CD4-positive, alpha-beta memory T cell (primary cell): ENCODE data around the gene EIF4ENIF1. TPM values are rescaled to one million over a fixed set of nuclear protein-coding genes. Genes with fewer than 3 reads are reported as not detected.
A peak's percentile ranks its signal among the peaks of the same experiment; 100 is the strongest.

Source experiments
- CTCF ChIA-PET: fragments of 350-600 bp; sonication (Branson Sonifier 250); formaldehyde crosslinking; loops from one replicate; lab custom pipeline; 2021; ENCODE audit warnings: inconsistent platforms; ENCODE audit not compliant: partially characterized antibody; lab: Charles Lee
- POLR2A ChIA-PET: fragments of 350-600 bp; sonication (Branson Sonifier 250); formaldehyde crosslinking; loops from one replicate; lab custom pipeline; 2021; ENCODE audit not compliant: partially characterized antibody; lab: Charles Lee
- DNase-seq, 5 donors: peaks; one replicate each; pipeline versions ENCODE4 v3.0.0 to v3.0.0-alpha.2; 2020 to 2022; ENCODE audit warnings: mixed read lengths in 1 of 5
- H3K27ac ChIP-seq: one replicate; pipeline ENCODE4 v1.7.0; 2013; ENCODE audit warnings: low read depth, low read length
- H3K27me3 ChIP-seq: 2 replicates; pipeline ENCODE4 v1.7.0; 2013; ENCODE audit warnings: mild to moderate bottlenecking, low read length, moderate library complexity; ENCODE audit not compliant: insufficient read depth
- H3K36me3 ChIP-seq: 2 replicates; pipeline ENCODE4 v1.7.0; 2013; ENCODE audit warnings: mild to moderate bottlenecking, low read length, moderate library complexity; ENCODE audit not compliant: insufficient read depth
- H3K4me1 ChIP-seq: 2 replicates; pipeline ENCODE4 v1.7.0; 2013; ENCODE audit warnings: mild to moderate bottlenecking, low read length, moderate library complexity; ENCODE audit not compliant: insufficient read depth
- H3K4me3 ChIP-seq, 2 donors: one replicate each; pipeline ENCODE4 v1.7.0; 2013; ENCODE audit warnings: low read length in 2 of 2, mild to moderate bottlenecking in 1 of 2
- H3K9me3 ChIP-seq, 2 donors: one replicate each; pipeline ENCODE4 v1.7.0; 2013; ENCODE audit warnings: low read length in 2 of 2, control low read depth in 1 of 2; ENCODE audit not compliant: control insufficient read depth in 1 of 2
- H3K27ac Mint-ChIP-seq, 7 donors: one replicate each; pipeline ENCODE4 v1.8.0; 2020 to 2021; ENCODE audit warnings: mixed read lengths in 7 of 7, mild to moderate bottlenecking in 6 of 7, inconsistent platforms in 3 of 7, moderate library complexity in 3 of 7
- H3K27me3 Mint-ChIP-seq, 2 donors: one replicate each; pipeline ENCODE4 v1.8.0; 2020 to 2021; ENCODE audit warnings: mixed read lengths in 2 of 2
- H3K36me3 Mint-ChIP-seq, 2 donors: one replicate each; pipeline ENCODE4 v1.8.0; 2020 to 2021; ENCODE audit warnings: mixed read lengths in 2 of 2, inconsistent platforms in 1 of 2, mild to moderate bottlenecking in 1 of 2
- H3K4me1 Mint-ChIP-seq, 4 donors: one replicate each; pipeline ENCODE4 v1.8.0; 2020 to 2021; ENCODE audit warnings: mixed read lengths in 4 of 4, mild to moderate bottlenecking in 1 of 4
- H3K4me3 Mint-ChIP-seq, 8 donors: one replicate each; pipeline ENCODE4 v1.8.0; 2020 to 2021; ENCODE audit warnings: mixed read lengths in 8 of 8, mild to moderate bottlenecking in 7 of 8, moderate library complexity in 6 of 8, inconsistent platforms in 3 of 8
- H3K9me3 Mint-ChIP-seq, 8 donors: one replicate each; pipeline ENCODE4 v1.8.0; 2020 to 2021; ENCODE audit warnings: mixed read lengths in 8 of 8, mild to moderate bottlenecking in 5 of 8, inconsistent platforms in 3 of 8, moderate library complexity in 1 of 8
- intact Hi-C: fragments of 100-400 bp; cut with micrococcal nuclease; formaldehyde crosslinking; loops from one replicate; pipeline ENCODE4 v1.15.1; 2023
- polyA plus RNA-seq, 2 donors: library from polyadenylated mRNA; unstranded; fragments of 300-500 nt; fragmentation: Illumina TruSeq; gene quantifications; one replicate each; pipeline ENCODE4 v1.2.3, GENCODE V29; 2021
- total RNA-seq, 2 experiments: library from RNA; stranded (reverse); gene quantifications; one replicate each; pipeline ENCODE4 v1.2.3, GENCODE V29; 2021

Gene EIF4ENIF1
- total and polyA plus RNA-seq, 4 experiments from 2014 or later, result 6.6 to 50.7 (median 29.6) TPM

GRCh38 chr22:31474743-31475142, 14.9 kb downstream of the EIF4ENIF1 start:
- no peaks in the 10 kb centered on the region for H3K9me3 Mint-ChIP-seq
- Histone ChIP-seq H3K9me3 (no peaks in the 10 kb centered on the region), H3K27me3 (no peaks in the 10 kb centered on the region), H3K36me3 (no peaks in the 10 kb centered on the region), H3K27ac (no peak overlapping the region), H3K4me3 (no peak overlapping the region), H3K4me1 (no peaks in the 10 kb centered on the region)
- intact Hi-C loops, result no loop called here
- POLR2A ChIA-PET, result no interaction called here
- peaks cover 9 to 21% (median 13%) of the 10 kb centered on the region in 4 donors for H3K4me1 Mint-ChIP-seq
- no peaks in the 10 kb centered on the region for H3K27me3 Mint-ChIP-seq
- peaks cover 20 to 29% of the 10 kb centered on the region in 2 donors for H3K36me3 Mint-ChIP-seq
- DNase-seq, result no peak
- H3K4me3 Mint-ChIP-seq, result no peak overlapping the region
- no peak overlapping the region for H3K27ac Mint-ChIP-seq
- CTCF ChIA-PET, result no interaction called here

DNA sequence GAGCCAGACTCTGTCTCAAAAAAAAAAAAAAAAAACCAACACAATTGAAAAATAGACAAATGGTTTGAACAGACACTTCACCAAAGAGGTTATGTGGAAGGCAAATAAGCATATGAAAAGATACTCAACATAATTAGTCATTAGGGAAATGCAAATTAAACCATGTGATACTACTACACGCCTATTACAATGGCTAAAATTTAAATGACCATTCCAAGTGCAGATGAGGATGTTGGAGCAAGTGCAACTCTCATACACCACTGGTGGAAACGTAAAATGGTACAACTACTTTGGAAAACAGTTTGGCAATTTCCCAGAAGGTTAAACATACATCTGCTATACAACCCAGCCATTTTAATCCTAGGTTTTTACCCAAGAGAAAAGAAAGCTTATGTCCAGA, 24.3 kb downstream of the EIF4ENIF1 start:
- Mint-ChIP-seq H3K27ac (no peak overlapping the region), H3K4me3 (no peak overlapping the region), H3K9me3 (no peaks in the 10 kb centered on the region), H3K27me3 (no peaks in the 10 kb centered on the region), H3K4me1 (peaks cover 0 to 9% (median 0%) of the 10 kb centered on the region in 4 donors), H3K36me3 (peaks cover 39 to 69% of the 10 kb centered on the region in 2 donors)
- Histone ChIP-seq H3K27me3 (no peaks in the 10 kb centered on the region), H3K9me3 (no peaks in the 10 kb centered on the region), H3K4me1 (no peaks in the 10 kb centered on the region), H3K36me3 (peaks cover 35% of the 10 kb centered on the region), H3K4me3 (no peak overlapping the region), H3K27ac (no peak overlapping the region)
- POLR2A ChIA-PET, result no interaction called here
- intact Hi-C loops, result no loop called here
- DNase-seq, result no peak
- CTCF ChIA-PET, result no interaction called here

DNA sequence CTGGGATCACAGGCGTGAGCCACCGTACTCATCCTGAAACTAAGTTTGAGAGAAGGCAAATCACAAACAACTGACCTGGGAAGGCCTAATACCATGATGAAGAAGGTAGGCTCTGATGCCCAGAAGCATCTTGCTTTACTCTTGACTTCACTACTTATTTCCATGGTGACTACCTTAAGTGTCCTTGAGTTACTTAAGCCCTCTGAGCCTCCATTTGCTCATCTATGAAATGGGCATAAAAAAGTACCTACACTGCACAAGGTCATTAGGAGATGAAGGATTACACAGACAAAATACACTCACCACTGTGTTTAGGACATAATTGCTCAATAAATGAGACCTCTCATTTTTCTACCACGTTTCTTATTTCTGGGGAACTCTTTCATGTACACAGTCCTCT, 27.9 kb downstream of the EIF4ENIF1 start:
- CTCF ChIA-PET, result no interaction called here
- Mint-ChIP-seq H3K4me3 (no peak overlapping the region), H3K27me3 (no peaks in the 10 kb centered on the region), H3K9me3 (no peaks in the 10 kb centered on the region), H3K36me3 (peaks cover 33 to 64% of the 10 kb centered on the region in 2 donors), H3K4me1 (peaks cover 0 to 7% (median 0%) of the 10 kb centered on the region in 4 donors), H3K27ac (peak overlapping the region in 1 of 7 donors; percentile 8)
- no peaks in the 10 kb centered on the region for H3K4me1 ChIP-seq
- intact Hi-C loops, result no loop called here
- no peak overlapping the region for H3K4me3 ChIP-seq
- POLR2A ChIA-PET, result no interaction called here
- H3K9me3 ChIP-seq, result no peaks in the 10 kb centered on the region
- peaks cover 51% of the 10 kb centered on the region for H3K36me3 ChIP-seq
- no peaks in the 10 kb centered on the region for H3K27me3 ChIP-seq
- H3K27ac ChIP-seq, result no peak overlapping the region
- no peak for DNase-seq

DNA sequence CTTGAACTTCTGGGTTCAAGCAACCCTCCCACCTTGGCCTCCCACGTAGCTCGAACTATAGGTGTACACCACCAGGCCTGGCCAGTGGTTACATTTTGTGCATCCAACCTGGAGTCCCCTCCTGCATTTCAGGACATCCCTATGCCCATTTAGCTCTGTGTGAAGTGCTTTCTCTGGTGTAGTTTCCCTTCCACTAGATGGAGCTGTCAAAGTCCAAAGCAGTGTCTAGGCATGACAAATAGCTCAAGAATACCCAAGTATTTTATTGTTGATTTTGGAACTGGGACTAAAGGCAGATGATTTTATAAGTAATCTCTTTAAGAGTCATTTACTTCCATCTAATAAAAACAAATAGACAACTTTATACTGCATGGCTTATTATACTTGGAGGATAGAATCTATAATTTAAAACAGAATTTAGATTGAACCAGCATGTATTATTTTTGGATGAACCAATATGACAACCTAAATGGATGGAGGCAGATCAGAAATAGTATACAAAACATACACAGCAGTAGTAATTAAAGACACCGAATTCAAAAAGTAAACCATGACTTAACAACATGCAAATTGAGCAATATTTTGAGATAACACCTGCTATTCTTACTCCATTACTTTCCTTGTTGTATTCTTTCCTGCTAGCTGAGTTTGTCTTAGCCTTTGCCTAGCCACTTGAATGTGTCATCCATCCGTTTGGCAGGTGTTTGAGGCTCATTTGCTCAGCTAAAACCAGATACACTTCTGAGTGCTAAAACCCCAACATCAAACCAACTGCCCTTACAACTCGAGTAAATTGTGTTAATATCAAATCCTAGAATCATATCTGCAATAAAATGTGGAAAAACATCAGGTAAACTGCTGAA, 37.7 kb downstream of the EIF4ENIF1 start:
- intact Hi-C loops, result loop anchor here (1.0 kb wide), 1 partner anchor 181 kb away; no protein-coding TSS in a partner anchor
- Mint-ChIP-seq H3K4me1 (no peaks in the 10 kb centered on the region), H3K36me3 (peaks cover 15 to 50% of the 10 kb centered on the region in 2 donors), H3K27me3 (no peaks in the 10 kb centered on the region), H3K27ac (peak overlapping the region in 4 of 7 donors; percentile 1 to 49 (median 28)), H3K4me3 (no peak overlapping the region), H3K9me3 (no peaks in the 10 kb centered on the region)
- Histone ChIP-seq H3K27ac (no peak overlapping the region), H3K4me1 (no peaks in the 10 kb centered on the region), H3K9me3 (no peaks in the 10 kb centered on the region), H3K27me3 (no peaks in the 10 kb centered on the region), H3K36me3 (peaks cover 40% of the 10 kb centered on the region), H3K4me3 (no peak overlapping the region)
- CTCF ChIA-PET, result interaction anchor here (0.7 to 2.2 kb wide), 17 partner anchors 8 to 210 kb away, joined by 3 to 15 read pairs (median 4); partner anchors contain the start of genes EIF4ENIF1 and PISD
- DNase-seq, result peak in 4 of 5 donors; percentile 16 to 22 (median 18)
- POLR2A ChIA-PET, result interaction anchor here (0.6 to 1.3 kb wide), 4 partner anchors 39 to 179 kb away, joined by 3 to 10 read pairs (median 3); partner anchors contain the start of gene SFI1

DNA sequence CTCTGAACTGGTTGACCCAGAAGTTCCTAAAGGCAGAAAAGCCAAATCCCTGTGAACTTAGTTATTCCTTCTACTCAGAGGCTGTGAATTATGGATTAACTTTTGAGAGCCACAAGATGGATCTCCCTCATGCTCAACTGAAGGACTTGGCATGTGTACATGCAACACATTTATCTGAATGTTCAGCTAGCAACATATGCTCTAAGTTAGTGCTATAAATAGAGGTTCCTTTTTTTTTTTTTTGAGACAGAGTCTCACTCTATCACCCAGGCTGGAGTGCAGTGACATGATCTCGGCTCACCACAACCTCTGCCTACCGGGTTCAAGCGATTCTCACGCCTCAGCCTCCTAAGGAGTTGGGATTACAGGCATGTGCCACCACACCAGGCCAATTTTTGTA, 40.1 kb downstream of the EIF4ENIF1 start:
- Histone ChIP-seq H3K4me3 (no peak overlapping the region), H3K36me3 (peaks cover 31% of the 10 kb centered on the region), H3K9me3 (no peaks in the 10 kb centered on the region), H3K27me3 (no peaks in the 10 kb centered on the region), H3K4me1 (no peaks in the 10 kb centered on the region), H3K27ac (no peak overlapping the region)
- H3K27ac Mint-ChIP-seq, result peak overlapping the region in 1 of 7 donors; percentile 5
- no peaks in the 10 kb centered on the region for H3K9me3 Mint-ChIP-seq
- H3K36me3 Mint-ChIP-seq, result peaks cover 12 to 49% of the 10 kb centered on the region in 2 donors
- ChIA-PET POLR2A (interaction anchor here (0.7 kb wide), 1 partner anchor 815 kb away, joined by 3 read pairs; no protein-coding TSS in a partner anchor), CTCF (no interaction called here)
- H3K27me3 Mint-ChIP-seq, result no peaks in the 10 kb centered on the region
- no peak for DNase-seq
- H3K4me1 Mint-ChIP-seq, result no peaks in the 10 kb centered on the region
- intact Hi-C loops, result no loop called here
- H3K4me3 Mint-ChIP-seq, result no peak overlapping the region

- peaks cover 9 to 52% of the 10 kb centered on the region in 2 donors for H3K36me3 Mint-ChIP-seq
- Histone ChIP-seq H3K27me3 (no peaks in the 10 kb centered on the region), H3K4me3 (no peak overlapping the region), H3K9me3 (no peaks in the 10 kb centered on the region), H3K36me3 (peaks cover 24% of the 10 kb centered on the region), H3K27ac (no peak overlapping the region), H3K4me1 (no peaks in the 10 kb centered on the region)
- POLR2A ChIA-PET, result interaction anchor here (0.7 kb wide), 1 partner anchor 814 kb away, joined by 3 read pairs; no protein-coding TSS in a partner anchor
- no peak overlapping the region for H3K4me3 Mint-ChIP-seq
- intact Hi-C loops, result no loop called here
- no peak for DNase-seq
- no peaks in the 10 kb centered on the region for H3K4me1 Mint-ChIP-seq
- H3K27ac Mint-ChIP-seq, result peak overlapping the region in 5 of 7 donors; percentile 21 to 70 (median 31)
- CTCF ChIA-PET, result no interaction called here
- no peaks in the 10 kb centered on the region for H3K9me3 Mint-ChIP-seq
- no peaks in the 10 kb centered on the region for H3K27me3 Mint-ChIP-seq
These were observed 41.3 kb downstream of the EIF4ENIF1 start for GRCh38 chr22:31448382-31448781.

DNA sequence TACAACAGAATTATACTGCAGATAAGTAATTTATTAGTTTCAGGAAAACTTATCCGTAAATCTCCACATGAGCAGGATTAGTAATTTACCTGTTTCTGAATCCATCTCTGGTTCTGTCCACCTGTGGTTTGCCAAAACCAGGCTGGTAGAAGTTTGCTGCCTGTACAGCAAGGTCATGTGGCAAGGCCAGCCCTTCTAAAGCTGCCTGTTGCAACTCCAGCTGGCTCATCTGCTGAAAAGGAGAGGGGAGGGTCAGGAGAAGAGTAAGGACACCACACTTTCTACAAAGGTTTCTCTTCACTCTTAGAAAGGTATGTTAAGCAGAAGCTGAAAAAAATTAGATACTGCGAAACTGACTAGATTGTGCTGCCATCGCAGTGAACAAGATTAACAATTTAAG, 42.3 kb downstream of the EIF4ENIF1 start:
- peak overlapping the region in 2 of 7 donors; percentile 6 to 53 for H3K27ac Mint-ChIP-seq
- H3K4me3 ChIP-seq, result no peak overlapping the region
- no peaks in the 10 kb centered on the region for H3K9me3 Mint-ChIP-seq
- H3K36me3 ChIP-seq, result peaks cover 24% of the 10 kb centered on the region
- H3K9me3 ChIP-seq, result no peaks in the 10 kb centered on the region
- H3K27ac ChIP-seq, result no peak overlapping the region
- no peak overlapping the region for H3K4me3 Mint-ChIP-seq
- intact Hi-C loops, result no loop called here
- CTCF ChIA-PET, result no interaction called here
- POLR2A ChIA-PET, result no interaction called here
- peaks cover 15 to 54% of the 10 kb centered on the region in 2 donors for H3K36me3 Mint-ChIP-seq
- H3K4me1 Mint-ChIP-seq, result no peaks in the 10 kb centered on the region
- H3K4me1 ChIP-seq, result no peaks in the 10 kb centered on the region
- DNase-seq, result no peak
- no peaks in the 10 kb centered on the region for H3K27me3 ChIP-seq
- H3K27me3 Mint-ChIP-seq, result no peaks in the 10 kb centered on the region
